ENCODE results near the gene ATN1.

- TF ChIP-seq CTCF (IDR thresholded peaks at IDR 0.05) = no peak
- TF ChIP-seq EP300 (IDR thresholded peaks at IDR 0.05) = no peak
- no peak for TF ChIP-seq POLR2A (IDR thresholded peaks at IDR 0.05)
These were observed 44.5 kb upstream of the ATN1 start for GRCh38 chr12:6883252-6883651.

Measured in sigmoid colon (tissue), 4 donors.